ENCODE data around the gene TMEM52.
"Not testable (repeated sequence)": the region's sequence is repeated elsewhere in the genome, so short reads cannot be mapped to it uniquely, and the experiment has no call there.

The TMEM52 gene

GRCh38 chr1:1889847-1890505 lies 29.1 kb downstream of the TMEM52 start:
- peak overlapping the region; percentile 68 for H2BK120ac ChIP-seq (ENCODE audit: low read depth, low read length)
- H3K4ac ChIP-seq (ENCODE audit: low read depth, low read length) = peak overlapping the region; percentile 100
- H3K36me3 ChIP-seq (ENCODE audit: control insufficient read depth, insufficient read depth, low read length) = no peaks in the 10 kb centered on the region
- no peak overlapping the region for H4K5ac ChIP-seq (ENCODE audit: low read length)
- no peaks in the 10 kb centered on the region for H3K27me3 ChIP-seq (ENCODE audit: insufficient read depth, low read length, poor library complexity)
- peaks cover 10% of the 10 kb centered on the region for H3K4me1 ChIP-seq (ENCODE audit: control insufficient read depth, low read depth, low read length)
- H3K79me1 ChIP-seq (ENCODE audit: low read length) = peaks cover 2% of the 10 kb centered on the region
- H3K56ac ChIP-seq (ENCODE audit: low read length) = peak overlapping the region; percentile 94
- H3K27ac ChIP-seq (ENCODE audit: low read depth, low read length) = peak overlapping the region; percentile 87
- peak; percentile 55 for DNase-seq
- peak overlapping the region; percentile 94 for H3K4me3 ChIP-seq (ENCODE audit: low read length)
- WGBS (ENCODE audit: extremely low coverage, insufficient coverage, low lambda C conversion rate) = no CpG with 5 or more reads among the region's 88 CpGs
- H3K4me2 ChIP-seq (ENCODE audit: low read length) = no peak overlapping the region
- peak overlapping the region; percentile 7 for H3K23ac ChIP-seq (ENCODE audit: low read length)
- H3K9ac ChIP-seq (ENCODE audit: low read length) = peak overlapping the region; percentile 78
- H3K79me2 ChIP-seq (ENCODE audit: control insufficient read depth, insufficient read depth, low read length) = peaks cover 52% of the 10 kb centered on the region
- H2BK5ac ChIP-seq (ENCODE audit: low read length) = peak overlapping the region; percentile 55
- H3K18ac ChIP-seq (ENCODE audit: low read length) = peak overlapping the region; percentile 99
- peak overlapping the region; percentile 95 for H4K8ac ChIP-seq (ENCODE audit: low read depth, low read length)
- no peak overlapping the region for H2BK15ac ChIP-seq (replicated peaks; ENCODE audit: low read depth)
- H2AK5ac ChIP-seq (ENCODE audit: low read length) = no peak overlapping the region

- Histone ChIP-seq H3K4ac (ENCODE audit: low read depth, low read length) (no peak overlapping the region), H3K4me2 (ENCODE audit: low read length) (no peak overlapping the region), H3K4me3 (ENCODE audit: low read length) (peak overlapping the region; percentile 94), H3K27me3 (ENCODE audit: insufficient read depth, low read length, poor library complexity) (no peaks in the 10 kb centered on the region), H3K4me1 (ENCODE audit: control insufficient read depth, low read depth, low read length) (peaks cover 4% of the 10 kb centered on the region), H3K18ac (ENCODE audit: low read length) (no peak overlapping the region), H3K79me1 (ENCODE audit: low read length) (peaks cover 2% of the 10 kb centered on the region), H2BK5ac (ENCODE audit: low read length) (no peak overlapping the region), H2AK5ac (ENCODE audit: low read length) (no peak overlapping the region), H3K56ac (ENCODE audit: low read length) (peak overlapping the region; percentile 94), H3K79me2 (ENCODE audit: control insufficient read depth, insufficient read depth, low read length) (peaks cover 59% of the 10 kb centered on the region), H4K8ac (ENCODE audit: low read depth, low read length) (no peak overlapping the region), H2BK120ac (ENCODE audit: low read depth, low read length) (no peak overlapping the region), H3K27ac (ENCODE audit: low read depth, low read length) (no peak overlapping the region), H3K9ac (ENCODE audit: low read length) (peak overlapping the region; percentile 78), H2BK15ac (replicated peaks; ENCODE audit: low read depth) (no peak overlapping the region), H3K36me3 (ENCODE audit: control insufficient read depth, insufficient read depth, low read length) (no peaks in the 10 kb centered on the region), H4K5ac (ENCODE audit: low read length) (no peak overlapping the region), H3K23ac (ENCODE audit: low read length) (no peak overlapping the region)
- no peak for DNase-seq
- 100% methylated on average over 3 of the region's 9 CpGs for WGBS (ENCODE audit: extremely low coverage, insufficient coverage, low lambda C conversion rate)
Measured at GRCh38 chr1:1889090-1889750, 29.9 kb downstream of the TMEM52 start.

DNA sequence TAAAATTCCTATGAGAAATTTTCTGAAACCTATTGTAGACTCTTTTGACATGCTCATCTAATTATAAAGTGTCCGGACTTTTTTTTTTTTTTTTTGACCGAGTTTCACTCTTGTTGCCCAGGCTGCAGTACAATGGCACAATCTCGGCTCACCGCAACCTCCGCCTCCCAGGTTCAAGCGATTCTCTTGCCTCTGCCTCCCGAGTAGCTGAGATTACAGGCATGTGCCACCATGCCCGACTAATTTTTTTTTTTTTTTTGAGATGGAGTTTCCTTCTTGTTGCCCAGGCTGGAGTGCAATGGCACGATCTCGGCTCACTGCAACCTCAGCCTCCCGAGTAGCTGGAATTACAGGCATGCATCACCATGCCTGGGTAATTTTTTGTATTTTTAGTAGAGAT lies 35.2 kb downstream of the TMEM52 start:
- not testable (repeated sequence) for H2BK120ac ChIP-seq (ENCODE audit: low read depth, low read length); H3K4me1 ChIP-seq (ENCODE audit: control insufficient read depth, low read depth, low read length); H2BK15ac ChIP-seq (replicated peaks; ENCODE audit: low read depth); H2BK5ac ChIP-seq (ENCODE audit: low read length); H3K23ac ChIP-seq (ENCODE audit: low read length); H4K5ac ChIP-seq (ENCODE audit: low read length); H2AK5ac ChIP-seq (ENCODE audit: low read length); H3K27me3 ChIP-seq (ENCODE audit: insufficient read depth, low read length, poor library complexity); H3K18ac ChIP-seq (ENCODE audit: low read length); H3K56ac ChIP-seq (ENCODE audit: low read length); H3K4ac ChIP-seq (ENCODE audit: low read depth, low read length); H3K9ac ChIP-seq (ENCODE audit: low read length); H3K4me2 ChIP-seq (ENCODE audit: low read length); H3K4me3 ChIP-seq (ENCODE audit: low read length); DNase-seq; H4K8ac ChIP-seq (ENCODE audit: low read depth, low read length); H3K27ac ChIP-seq (ENCODE audit: low read depth, low read length); H3K79me1 ChIP-seq (ENCODE audit: low read length); H3K36me3 ChIP-seq (ENCODE audit: control insufficient read depth, insufficient read depth, low read length)
- no CpG with 5 or more reads among the region's 11 CpGs for WGBS (ENCODE audit: extremely low coverage, insufficient coverage, low lambda C conversion rate)
- H3K79me2 ChIP-seq (ENCODE audit: control insufficient read depth, insufficient read depth, low read length) = peaks cover 83% of the 10 kb centered on the region

GRCh38 chr1:1883092-1883873 lies 35.8 kb downstream of the TMEM52 start:
- H4K5ac ChIP-seq (ENCODE audit: low read length) = no peak overlapping the region
- H3K4me3 ChIP-seq (ENCODE audit: low read length) = no peak overlapping the region
- H3K4me1 ChIP-seq (ENCODE audit: control insufficient read depth, low read depth, low read length) = peaks cover 4% of the 10 kb centered on the region
- H3K79me2 ChIP-seq (ENCODE audit: control insufficient read depth, insufficient read depth, low read length) = peaks cover 83% of the 10 kb centered on the region
- H3K9ac ChIP-seq (ENCODE audit: low read length) = no peak overlapping the region
- no peaks in the 10 kb centered on the region for H3K36me3 ChIP-seq (ENCODE audit: control insufficient read depth, insufficient read depth, low read length)
- no peak overlapping the region for H2BK15ac ChIP-seq (replicated peaks; ENCODE audit: low read depth)
- H3K79me1 ChIP-seq (ENCODE audit: low read length) = peaks cover 2% of the 10 kb centered on the region
- no peak overlapping the region for H3K4ac ChIP-seq (ENCODE audit: low read depth, low read length)
- H4K8ac ChIP-seq (ENCODE audit: low read depth, low read length) = no peak overlapping the region
- no peak overlapping the region for H3K56ac ChIP-seq (ENCODE audit: low read length)
- no peak overlapping the region for H2BK5ac ChIP-seq (ENCODE audit: low read length)
- no peak overlapping the region for H3K4me2 ChIP-seq (ENCODE audit: low read length)
- H3K23ac ChIP-seq (ENCODE audit: low read length) = no peak overlapping the region
- no peak overlapping the region for H2BK120ac ChIP-seq (ENCODE audit: low read depth, low read length)
- peak; percentile 97 for DNase-seq
- no peak overlapping the region for H3K27ac ChIP-seq (ENCODE audit: low read depth, low read length)
- H3K27me3 ChIP-seq (ENCODE audit: insufficient read depth, low read length, poor library complexity) = no peaks in the 10 kb centered on the region
- no CpG with 5 or more reads among the region's 4 CpGs for WGBS (ENCODE audit: extremely low coverage, insufficient coverage, low lambda C conversion rate)
- H2AK5ac ChIP-seq (ENCODE audit: low read length) = no peak overlapping the region
- no peak overlapping the region for H3K18ac ChIP-seq (ENCODE audit: low read length)

DNA sequence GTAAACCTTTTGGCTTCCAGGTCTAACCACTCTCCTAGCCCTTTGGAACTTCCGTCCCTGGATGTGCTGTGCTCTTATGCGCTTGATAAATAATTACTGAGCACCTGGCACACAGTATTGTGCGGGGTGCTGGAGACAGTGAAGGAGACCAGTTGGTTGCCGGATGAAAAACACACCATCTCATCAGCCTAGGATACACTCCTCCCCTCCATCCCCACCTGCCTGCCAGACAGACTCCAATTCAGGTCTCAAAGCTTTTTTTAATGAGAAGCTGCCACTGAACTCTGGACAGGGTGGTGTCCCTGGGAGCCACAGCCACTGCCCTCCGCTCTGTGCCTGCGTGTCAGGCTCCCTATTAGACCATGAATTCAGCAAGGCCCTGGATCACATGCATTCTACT lies 37.4 kb downstream of the TMEM52 start:
- Histone ChIP-seq H3K18ac (ENCODE audit: low read length) (no peak overlapping the region), H2BK5ac (ENCODE audit: low read length) (no peak overlapping the region), H3K23ac (ENCODE audit: low read length) (no peak overlapping the region), H3K79me1 (ENCODE audit: low read length) (peaks cover 2% of the 10 kb centered on the region), H4K5ac (ENCODE audit: low read length) (no peak overlapping the region), H3K79me2 (ENCODE audit: control insufficient read depth, insufficient read depth, low read length) (peaks cover 80% of the 10 kb centered on the region), H3K4me2 (ENCODE audit: low read length) (no peak overlapping the region), H3K27ac (ENCODE audit: low read depth, low read length) (no peak overlapping the region), H3K9ac (ENCODE audit: low read length) (no peak overlapping the region), H4K8ac (ENCODE audit: low read depth, low read length) (no peak overlapping the region), H3K4ac (ENCODE audit: low read depth, low read length) (no peak overlapping the region), H3K4me1 (ENCODE audit: control insufficient read depth, low read depth, low read length) (peaks cover 4% of the 10 kb centered on the region), H2BK15ac (replicated peaks; ENCODE audit: low read depth) (no peak overlapping the region), H2BK120ac (ENCODE audit: low read depth, low read length) (no peak overlapping the region), H3K56ac (ENCODE audit: low read length) (peak overlapping the region; percentile 35), H2AK5ac (ENCODE audit: low read length) (no peak overlapping the region), H3K4me3 (ENCODE audit: low read length) (no peak overlapping the region), H3K27me3 (ENCODE audit: insufficient read depth, low read length, poor library complexity) (no peaks in the 10 kb centered on the region), H3K36me3 (ENCODE audit: control insufficient read depth, insufficient read depth, low read length) (no peaks in the 10 kb centered on the region)
- no CpG with 5 or more reads among the region's 6 CpGs for WGBS (ENCODE audit: extremely low coverage, insufficient coverage, low lambda C conversion rate)
- no peak for DNase-seq
